Spleen (tissue), 7 donors: ENCODE data around the gene XPR1.

ENCODE experiments used
- CTCF ChIP-seq, 11 experiments: fragments of 200-600 bp in 7 of 11; fragments of 450-650 bp in 4 of 11; sonication (generic) in 4 of 11; IDR thresholded peaks in 8 of 11; conservative IDR thresholded peaks in 3 of 11; 1 replicate in 7 of 11; 2 replicates in 4 of 11; pipeline versions ENCODE4 v1.4.0 to v1.8.0; 2016 to 2021; ENCODE audit warnings: antibody characterized with exemption in 11 of 11, inconsistent platforms in 4 of 11, mild to moderate bottlenecking in 1 of 11
- POLR2A ChIP-seq, 3 donors: fragments of 450-650 bp; IDR thresholded peaks; one replicate each; pipeline ENCODE4 v1.5.1; 2017; ENCODE audit warnings: antibody characterized with exemption in 3 of 3, mild to moderate bottlenecking in 1 of 3
- POLR2AphosphoS5 ChIP-seq, 3 donors: sonication (generic); formaldehyde crosslinking; IDR thresholded peaks; one replicate each; pipeline ENCODE4 v1.5.1; 2017; ENCODE audit warnings: antibody characterized with exemption in 3 of 3
- donor health status: DM: no; HTN: no; CAD: no; lungs with moderate emphysema.
- donor health status: DM: no; HTN: no; CAD: no.
- donor health status: DM: no; HTN: no; CAD: no.

GRCh38 chr1:180644526-180645192 is 12.8 kb downstream of the XPR1 start:
- TF ChIP-seq CTCF (IDR thresholded peaks at IDR 0.05 in 8 of 11, conservative IDR thresholded peaks at IDR 0.05 in 3 of 11) (no peak), POLR2AphosphoS5 (IDR thresholded peaks at IDR 0.05) (no peak), POLR2A (IDR thresholded peaks at IDR 0.05) (no peak)
